GM21360 (cell line): Measurements from ENCODE around the gene ZNF337.
"Not testable (repeated sequence)": the region's sequence is repeated elsewhere in the genome, so short reads cannot be mapped to it uniquely, and the experiment has no call there.

Experiments
- ATAC-seq: cut with Tn5 transposase; IDR thresholded peaks from one replicate; pipeline ENCODE4 v1.9.1; 2021; ENCODE audit warnings: mild to moderate bottlenecking, moderate library complexity; ENCODE audit not compliant: unreplicated experiment

ZNF337 gene

DNA sequence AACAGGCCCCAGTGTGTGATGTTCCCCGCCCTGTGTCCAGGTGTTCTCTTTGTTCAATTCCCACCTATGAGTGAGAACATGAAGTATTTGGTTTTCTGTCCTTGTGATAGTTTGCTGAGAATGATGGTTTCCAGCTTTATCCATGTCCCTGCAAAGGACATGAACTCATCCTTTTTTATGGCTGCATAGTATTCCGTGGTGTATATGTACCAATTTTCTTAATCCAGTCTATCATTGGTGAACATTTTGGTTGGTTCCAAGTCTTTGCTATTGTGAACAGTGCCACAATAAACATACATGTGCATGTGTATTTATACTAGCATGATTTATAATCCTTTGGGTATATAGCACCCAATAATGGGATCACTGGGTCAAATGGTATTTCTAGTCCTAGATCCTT lies 66.0 kb downstream of the ZNF337 start:
- ATAC-seq, result not testable (repeated sequence)

DNA sequence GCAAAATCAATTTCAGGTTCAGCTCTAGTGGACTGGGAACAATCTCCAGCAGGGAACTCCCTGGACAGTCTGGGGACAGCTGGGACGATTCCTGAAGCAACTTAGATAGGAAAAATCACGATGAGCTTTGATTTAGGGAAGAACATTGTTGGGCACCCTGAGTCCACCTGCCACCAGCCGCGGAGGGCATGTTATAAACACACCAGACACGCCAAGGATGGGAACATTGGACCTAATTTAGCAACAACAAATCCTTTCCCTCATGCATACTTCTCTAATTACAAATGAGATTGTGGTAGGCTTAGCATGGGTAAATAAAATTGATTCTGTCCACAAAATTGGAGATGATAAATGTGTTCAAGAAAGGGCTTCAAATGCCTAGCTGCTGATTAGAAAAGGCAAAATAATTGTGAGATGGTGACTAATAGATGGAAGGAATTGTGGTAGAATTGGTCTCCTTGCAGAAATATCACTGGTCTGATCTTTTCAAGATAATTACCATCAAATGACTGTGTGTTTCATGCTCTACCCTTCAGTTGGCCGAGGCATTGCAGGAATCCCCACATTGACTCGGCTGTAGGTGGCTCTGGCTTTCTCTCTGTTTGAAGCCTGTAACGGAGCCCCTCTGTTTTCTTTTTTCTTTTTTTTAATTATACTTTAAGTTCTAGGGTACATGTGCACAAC lies 66.7 kb downstream of the ZNF337 start:
- ATAC-seq, result no peak

- no peak for ATAC-seq
Observed at GRCh38 chr20:25626779-25627178, 69.9 kb downstream of the ZNF337 start.

- ATAC-seq, result no peak
Observed at GRCh38 chr20:25624500-25624939, 72.1 kb downstream of the ZNF337 start.
